Measurements from ENCODE around the gene ZFAND2B.

Gene ZFAND2B

GRCh38 chr2:219214786-219215185, 8.2 kb downstream of the ZFAND2B start:
- H2AFZ ChIP-seq (ENCODE audit: low read depth, low read length): no peak overlapping the region
- no peak overlapping the region for H3K4me3 ChIP-seq (ENCODE audit: low read length)
- no peaks in the 10 kb centered on the region for H3K27me3 ChIP-seq (ENCODE audit: low read depth, low read length)
- no peak for TF ChIP-seq CTCF (IDR thresholded peaks at IDR 0.05; ENCODE audit: low read depth, low read length)
- TF ChIP-seq EZH2phosphoT487 (IDR thresholded peaks at IDR 0.05; ENCODE audit: low read depth): no peak
- no peak overlapping the region for H3K27ac ChIP-seq (ENCODE audit: low read length)
- H4K20me1 ChIP-seq (ENCODE audit: insufficient read depth, low read length): no peaks in the 10 kb centered on the region
- H3K36me3 ChIP-seq (replicated peaks; ENCODE audit: low read depth, low read length): no peaks in the 10 kb centered on the region
- no peaks in the 10 kb centered on the region for H3K4me1 ChIP-seq (ENCODE audit: low read length)
- no peaks in the 10 kb centered on the region for H3K9me3 ChIP-seq (ENCODE audit: insufficient read depth, low read length)
- no peaks in the 10 kb centered on the region for H3K79me2 ChIP-seq (ENCODE audit: low read length)
- H3K9ac ChIP-seq (ENCODE audit: low read length): no peak overlapping the region
- no peak overlapping the region for H3K4me2 ChIP-seq (ENCODE audit: low read length)

GRCh38 chr2:219215871-219216534, 9.4 kb downstream of the ZFAND2B start:
- no peak for TF ChIP-seq CTCF (IDR thresholded peaks at IDR 0.05; ENCODE audit: low read depth, low read length)
- TF ChIP-seq EZH2phosphoT487 (IDR thresholded peaks at IDR 0.05; ENCODE audit: low read depth): no peak
- no peaks in the 10 kb centered on the region for H3K36me3 ChIP-seq (replicated peaks; ENCODE audit: low read depth, low read length)
- no peaks in the 10 kb centered on the region for H3K79me2 ChIP-seq (ENCODE audit: low read length)
- no peak overlapping the region for H2AFZ ChIP-seq (ENCODE audit: low read depth, low read length)
- H3K4me1 ChIP-seq (ENCODE audit: low read length): no peaks in the 10 kb centered on the region
- no peak overlapping the region for H3K27ac ChIP-seq (ENCODE audit: low read length)
- no peaks in the 10 kb centered on the region for H3K9me3 ChIP-seq (ENCODE audit: insufficient read depth, low read length)
- H3K27me3 ChIP-seq (ENCODE audit: low read depth, low read length): no peaks in the 10 kb centered on the region
- no peak overlapping the region for H3K4me2 ChIP-seq (ENCODE audit: low read length)
- no peak overlapping the region for H3K9ac ChIP-seq (ENCODE audit: low read length)
- H4K20me1 ChIP-seq (ENCODE audit: insufficient read depth, low read length): no peaks in the 10 kb centered on the region
- H3K4me3 ChIP-seq (ENCODE audit: low read length): no peak overlapping the region

GRCh38 chr2:219216535-219216915, 9.9 kb downstream of the ZFAND2B start:
- Histone ChIP-seq H3K4me1 (ENCODE audit: low read length) (no peaks in the 10 kb centered on the region), H3K36me3 (replicated peaks; ENCODE audit: low read depth, low read length) (no peaks in the 10 kb centered on the region), H3K4me3 (ENCODE audit: low read length) (no peak overlapping the region), H3K9ac (ENCODE audit: low read length) (no peak overlapping the region), H4K20me1 (ENCODE audit: insufficient read depth, low read length) (no peaks in the 10 kb centered on the region), H3K4me2 (ENCODE audit: low read length) (no peak overlapping the region), H3K27me3 (ENCODE audit: low read depth, low read length) (no peaks in the 10 kb centered on the region), H2AFZ (ENCODE audit: low read depth, low read length) (no peak overlapping the region), H3K27ac (ENCODE audit: low read length) (no peak overlapping the region), H3K79me2 (ENCODE audit: low read length) (no peaks in the 10 kb centered on the region), H3K9me3 (ENCODE audit: insufficient read depth, low read length) (no peaks in the 10 kb centered on the region)
- TF ChIP-seq CTCF (IDR thresholded peaks at IDR 0.05; ENCODE audit: low read depth, low read length) (no peak), EZH2phosphoT487 (IDR thresholded peaks at IDR 0.05; ENCODE audit: low read depth) (no peak)

- Histone ChIP-seq H2AFZ (ENCODE audit: low read depth, low read length) (no peak overlapping the region), H3K9ac (ENCODE audit: low read length) (no peak overlapping the region), H3K4me3 (ENCODE audit: low read length) (no peak overlapping the region), H3K36me3 (replicated peaks; ENCODE audit: low read depth, low read length) (no peaks in the 10 kb centered on the region), H3K79me2 (ENCODE audit: low read length) (no peaks in the 10 kb centered on the region), H3K27ac (ENCODE audit: low read length) (no peak overlapping the region), H3K27me3 (ENCODE audit: low read depth, low read length) (no peaks in the 10 kb centered on the region), H3K9me3 (ENCODE audit: insufficient read depth, low read length) (no peaks in the 10 kb centered on the region), H3K4me1 (ENCODE audit: low read length) (no peaks in the 10 kb centered on the region), H4K20me1 (ENCODE audit: insufficient read depth, low read length) (no peaks in the 10 kb centered on the region), H3K4me2 (ENCODE audit: low read length) (no peak overlapping the region)
- no peak for TF ChIP-seq EZH2phosphoT487 (IDR thresholded peaks at IDR 0.05; ENCODE audit: low read depth)
- no peak for TF ChIP-seq CTCF (IDR thresholded peaks at IDR 0.05; ENCODE audit: low read depth, low read length)
Measured at GRCh38 chr2:219218217-219218731, 11.7 kb downstream of the ZFAND2B start.

All from OCI-LY3 (cell line).